HG03457 (cell line): ENCODE data around the gene TSC22D3.
"Not testable (repeated sequence)": the region's sequence is repeated elsewhere in the genome, so short reads cannot be mapped to it uniquely, and the experiment has no call there.

Experiments
- ATAC-seq: cut with Tn5 transposase; IDR thresholded peaks from one replicate; pipeline ENCODE4 v1.9.1; 2021; ENCODE audit warnings: moderate number of reproducible peaks; ENCODE audit not compliant: unreplicated experiment

TSC22D3 gene

DNA sequence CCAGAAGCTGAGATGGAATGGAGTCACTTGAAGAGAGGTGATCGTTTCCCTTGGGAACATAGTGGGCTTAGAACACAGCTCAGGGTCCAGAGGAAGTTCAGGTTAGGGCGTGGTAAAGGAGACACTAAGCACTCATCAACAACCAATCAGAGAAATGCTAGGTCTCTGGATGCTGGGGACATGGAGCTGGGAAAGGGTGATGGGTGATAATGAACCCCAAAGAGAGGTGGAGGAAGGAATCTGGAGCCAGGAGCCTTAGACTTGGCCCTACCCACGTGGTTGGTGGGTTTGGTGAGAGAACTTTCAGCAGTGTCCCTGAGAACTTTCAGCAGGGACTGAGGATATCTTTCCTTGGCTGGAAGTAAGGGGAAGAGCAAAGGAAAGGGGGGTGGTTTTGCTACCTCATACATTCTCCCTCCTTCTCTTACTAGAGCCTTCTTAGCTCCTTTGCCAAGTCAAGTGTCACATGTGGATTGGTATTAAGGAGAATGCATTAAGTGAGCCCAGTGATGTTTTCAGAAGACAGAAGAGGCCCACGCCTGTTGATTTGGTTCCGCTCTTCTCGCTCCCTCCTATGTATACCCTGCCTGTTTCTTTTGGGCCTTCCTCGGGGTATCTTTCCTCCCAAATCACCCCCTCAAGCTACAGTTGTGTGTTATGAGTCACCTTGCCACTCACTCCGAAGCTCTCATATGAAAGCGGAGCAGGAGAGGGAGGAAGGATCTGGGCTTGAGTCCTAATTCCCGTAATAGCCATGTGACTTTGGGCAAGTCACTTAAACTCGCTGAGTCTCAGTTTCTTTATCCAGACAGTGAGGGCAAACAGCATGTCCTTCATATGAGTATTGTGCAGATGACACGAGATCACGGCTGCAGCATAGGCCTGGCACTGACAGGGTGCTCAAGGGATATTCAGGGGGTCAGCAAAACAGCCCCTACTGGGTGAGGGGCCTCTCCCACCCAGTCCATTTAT lies 63.1 kb downstream of the TSC22D3 start:
- no peak for ATAC-seq

DNA sequence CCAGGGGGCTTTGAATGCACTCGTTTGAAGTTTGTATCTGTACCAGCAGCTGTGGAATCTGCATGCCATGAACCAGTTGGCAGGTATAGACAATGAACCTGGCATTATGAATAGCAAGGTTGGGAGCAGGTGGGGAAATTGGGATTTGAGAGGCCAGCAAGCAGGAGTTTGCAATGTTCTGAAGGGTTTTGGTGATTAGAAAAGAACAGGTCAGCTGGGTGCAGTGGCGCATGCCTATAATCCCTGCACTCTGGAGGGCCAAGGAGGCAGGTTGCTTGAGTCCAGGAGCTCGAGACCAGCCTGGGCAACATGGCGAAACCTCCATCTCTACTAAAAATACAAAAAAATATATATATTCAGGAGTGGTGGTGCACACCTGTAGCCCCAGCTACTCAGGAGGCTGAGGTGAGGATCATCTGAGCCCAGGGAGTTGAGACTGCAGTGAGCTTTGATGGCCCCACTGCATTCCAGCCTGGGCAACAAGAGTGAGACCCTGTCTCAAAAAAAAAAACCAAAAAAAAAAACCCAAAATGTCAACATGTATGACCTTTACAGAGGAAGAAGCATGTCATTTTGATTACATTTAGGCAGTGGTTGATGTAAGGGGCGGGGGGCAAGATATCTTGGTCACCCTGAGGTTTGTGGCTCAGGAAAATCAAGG lies 63.9 kb downstream of the TSC22D3 start:
- no peak for ATAC-seq

GRCh38 chrX:107710617-107711391 lies 64.8 kb downstream of the TSC22D3 start:
- ATAC-seq = peak; percentile 90

- peak; percentile 45 for ATAC-seq
These were observed 66.3 kb downstream of the TSC22D3 start for GRCh38 chrX:107709266-107709806.

GRCh38 chrX:107708762-107709161 lies 66.8 kb downstream of the TSC22D3 start:
- no peak for ATAC-seq

DNA sequence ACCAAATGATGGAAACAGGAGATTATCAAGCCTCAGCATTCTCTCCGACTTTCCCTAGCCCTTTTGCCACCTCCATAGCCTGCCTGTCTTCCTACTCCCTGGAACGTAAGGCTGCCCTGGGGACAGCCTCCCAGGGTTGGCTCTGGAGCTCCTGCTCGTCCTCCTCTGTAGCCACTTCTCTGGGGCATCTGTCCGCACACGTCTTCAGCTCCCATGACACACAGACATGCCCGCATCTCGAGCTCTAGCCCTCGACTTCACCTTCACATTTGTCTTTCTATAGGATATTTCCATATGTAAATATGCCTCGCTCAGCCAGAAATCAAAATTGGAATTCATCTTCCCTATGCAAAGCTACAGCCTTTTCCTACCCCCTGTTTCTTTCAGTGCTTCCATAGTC lies 67.7 kb downstream of the TSC22D3 start:
- no peak for ATAC-seq

GRCh38 chrX:107706309-107706708 lies 69.3 kb downstream of the TSC22D3 start:
- ATAC-seq = no peak

DNA sequence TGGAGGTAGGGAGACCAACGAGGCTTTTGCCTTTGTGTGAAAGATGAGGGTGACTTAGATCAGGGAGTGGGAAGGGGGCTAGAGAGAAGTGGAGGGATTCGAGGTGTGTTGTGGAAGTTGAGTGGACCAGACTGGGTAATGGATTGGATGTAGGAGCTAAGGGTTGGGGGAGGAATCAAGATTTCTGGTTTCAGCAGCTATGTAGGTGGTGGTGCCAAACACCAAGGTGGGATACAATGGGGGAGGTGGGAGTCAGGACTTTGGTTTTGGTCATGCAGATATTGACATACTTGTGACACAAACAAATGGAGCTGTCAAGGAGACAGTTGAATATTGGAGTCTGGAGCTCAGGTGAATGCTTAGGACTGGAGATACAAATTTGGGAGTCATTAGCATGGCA lies 71.0 kb downstream of the TSC22D3 start:
- no peak for ATAC-seq

GRCh38 chrX:107704181-107704580 lies 71.4 kb downstream of the TSC22D3 start:
- ATAC-seq = no peak

GRCh38 chrX:107701493-107702121 lies 74.0 kb downstream of the TSC22D3 start:
- ATAC-seq = peak; percentile 75

- no peak for ATAC-seq
These were observed 74.8 kb downstream of the TSC22D3 start for GRCh38 chrX:107700790-107701189.

DNA sequence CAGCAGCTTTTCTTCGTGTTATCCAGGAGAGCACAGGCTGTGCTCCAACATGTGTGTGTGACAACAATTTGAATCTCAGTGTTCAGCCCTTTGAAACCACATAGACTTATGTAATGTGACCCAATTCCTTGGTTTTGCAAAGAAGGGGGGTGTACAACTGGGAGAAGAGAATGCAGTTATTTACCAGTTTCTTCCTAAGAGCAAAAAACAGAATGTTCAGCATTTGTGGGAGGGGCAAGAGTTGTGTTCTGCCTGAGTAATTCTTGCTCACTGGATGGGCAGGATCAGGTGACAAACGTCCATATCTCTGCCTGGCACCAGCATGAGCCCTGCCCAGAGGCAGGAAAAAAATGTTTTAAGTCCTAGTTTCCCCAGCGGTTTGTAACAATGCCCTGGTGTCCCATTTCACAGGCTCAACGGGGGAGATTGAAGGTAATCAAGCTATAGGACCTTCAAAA lies 75.2 kb downstream of the TSC22D3 start:
- ATAC-seq = no peak

GRCh38 chrX:107699616-107700015 lies 76.0 kb downstream of the TSC22D3 start:
- no peak for ATAC-seq

GRCh38 chrX:107691024-107691448 lies 84.6 kb downstream of the TSC22D3 start:
- no peak for ATAC-seq

DNA sequence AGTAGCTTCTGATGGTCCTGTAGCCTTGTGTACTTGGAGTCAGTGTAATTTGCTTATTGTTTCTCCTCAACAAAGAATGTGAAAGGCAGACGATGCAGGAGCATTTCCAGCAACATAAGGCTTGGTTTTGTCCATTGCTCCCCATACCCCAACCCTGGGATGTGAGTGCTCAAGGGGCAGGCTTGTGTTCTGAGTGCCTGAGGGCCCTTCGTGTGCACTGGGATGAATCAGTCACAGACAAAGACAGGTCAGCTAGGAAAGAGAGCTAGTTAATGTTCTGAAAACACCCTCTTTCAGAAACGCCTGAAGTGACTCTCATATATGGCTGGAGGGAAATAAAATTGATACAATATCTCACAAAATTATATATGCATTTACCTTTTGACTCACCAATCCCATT lies 88.1 kb downstream of the TSC22D3 start:
- no peak for ATAC-seq

GRCh38 chrX:107686792-107687191 lies 88.8 kb downstream of the TSC22D3 start:
- ATAC-seq = no peak

GRCh38 chrX:107686026-107686425 lies 89.6 kb downstream of the TSC22D3 start:
- ATAC-seq = no peak

DNA sequence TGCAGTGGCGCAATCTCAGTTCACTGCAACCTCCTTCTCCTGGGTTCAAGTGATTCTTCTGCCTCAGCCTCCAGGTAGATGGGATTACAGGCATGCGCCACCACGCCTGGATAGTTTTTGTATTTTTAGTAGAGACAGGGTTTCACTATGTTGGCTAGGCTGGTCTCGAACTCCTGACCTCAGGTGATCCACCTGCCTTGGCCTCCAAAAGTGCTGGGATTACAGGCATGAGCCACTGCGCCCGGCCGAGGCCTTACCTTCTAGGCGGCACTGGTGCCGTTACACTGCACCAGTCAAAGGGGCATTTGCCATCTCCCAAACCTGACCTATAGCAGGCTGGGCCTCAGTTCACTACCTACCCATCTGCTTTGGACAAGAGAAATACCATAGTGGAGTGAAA lies 90.0 kb downstream of the TSC22D3 start:
- ATAC-seq = not testable (repeated sequence)

GRCh38 chrX:107684956-107685385 lies 90.6 kb downstream of the TSC22D3 start:
- peak; percentile 88 for ATAC-seq

DNA sequence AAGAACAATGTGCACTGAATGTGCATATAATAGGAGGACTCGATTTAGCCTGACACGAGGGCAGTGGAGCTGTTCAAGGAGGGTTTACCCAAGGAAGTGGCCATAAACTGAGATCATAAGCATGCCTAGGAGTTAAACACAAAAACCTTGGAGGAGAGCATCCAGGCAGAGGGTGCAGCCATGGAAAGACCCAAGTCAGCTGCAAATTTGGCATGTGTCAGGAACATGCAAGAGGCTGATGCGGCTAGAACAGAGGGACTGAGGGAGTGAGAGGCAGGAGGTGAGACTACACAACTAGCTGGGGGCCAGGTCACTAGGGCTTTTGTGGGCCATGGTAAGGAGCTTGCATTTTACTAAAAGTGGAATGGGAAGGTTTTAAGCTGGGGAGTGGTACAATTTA lies 91.7 kb downstream of the TSC22D3 start:
- ATAC-seq = no peak
